GM12891 (cell line): ENCODE results near the gene ZP2.
"Not testable (repeated sequence)": the region's sequence is repeated elsewhere in the genome, so short reads cannot be mapped to it uniquely, and the experiment has no call there.

Experiments
- DNase-seq: peaks from one replicate; pipeline ENCODE4 v3.0.0; 2011; ENCODE audit warnings: low spot score; ENCODE audit not compliant: insufficient read length
- FAIRE-seq: peaks from 2 replicates; lab custom pipeline; 2011; peaks lifted over from hg19 to GRCh38; lab: Jason Lieb, UNC
- PAX5 ChIP-seq: IDR thresholded peaks from 2 replicates; pipeline ENCODE4 v1.6.1; 2011; ENCODE audit warnings: low read length, moderate library complexity, mild to moderate bottlenecking; ENCODE audit not compliant: insufficient read depth, severe bottlenecking
- POLR2A ChIP-seq: IDR thresholded peaks from 2 replicates; pipeline ENCODE4 v1.6.1; 2011; ENCODE audit warnings: low read depth, low read length, control low read depth
- POLR2AphosphoS5 ChIP-seq: IDR thresholded peaks from 2 replicates; pipeline ENCODE4 v1.6.1; 2011; ENCODE audit warnings: low read depth, low read length, control low read depth
- POU2F2 ChIP-seq: IDR thresholded peaks from 2 replicates; pipeline ENCODE4 v1.6.1; 2011; ENCODE audit warnings: low read depth, mild to moderate bottlenecking, control low read depth, low read length, moderate library complexity
- SPI1 ChIP-seq: IDR thresholded peaks from 2 replicates; pipeline ENCODE4 v1.6.1; 2011; ENCODE audit warnings: low read depth, low read length, control low read depth
- TAF1 ChIP-seq: IDR thresholded peaks from 2 replicates; pipeline ENCODE4 v1.6.1; 2011; ENCODE audit warnings: low read depth, low read length, control low read depth

The ZP2 gene

GRCh38 chr16:21179126-21179982 is 32.0 kb downstream of the ZP2 start:
- TF ChIP-seq POU2F2: no peak
- TF ChIP-seq TAF1: no peak
- TF ChIP-seq POLR2A: no peak
- TF ChIP-seq POLR2AphosphoS5: no peak
- no peak for TF ChIP-seq SPI1
- no peak for TF ChIP-seq PAX5
- DNase-seq: no peak
- no peak for FAIRE-seq

- no peak for TF ChIP-seq POLR2A
- DNase-seq (no peak), FAIRE-seq (no peak)
These were observed 36.0 kb downstream of the ZP2 start for GRCh38 chr16:21175397-21175796.

GRCh38 chr16:21172650-21173049 is 38.7 kb downstream of the ZP2 start:
- TF ChIP-seq POLR2AphosphoS5 (no peak), POLR2A (no peak), SPI1 (no peak), POU2F2 (no peak), TAF1 (no peak), PAX5 (no peak)
- DNase-seq (no peak), FAIRE-seq (no peak)

DNA sequence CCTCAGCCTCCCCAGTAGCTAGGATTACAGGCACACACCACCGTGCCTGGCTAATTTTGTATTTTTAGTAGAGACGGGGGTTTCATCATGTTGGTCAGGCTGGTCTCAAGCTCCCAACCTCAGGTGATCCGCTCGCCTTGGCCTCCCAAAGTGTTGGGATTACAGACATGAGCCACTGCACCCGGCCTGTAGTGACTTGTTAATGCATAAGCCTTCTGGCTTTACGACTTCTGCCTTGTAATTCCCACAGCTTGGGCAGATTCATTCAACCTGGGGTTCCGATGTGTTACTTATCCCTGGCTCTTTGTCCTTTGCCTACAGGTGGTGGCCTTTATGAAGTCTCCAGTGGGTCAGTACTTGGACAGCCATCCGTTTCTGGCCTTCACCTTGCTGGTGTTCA is 41.3 kb downstream of the ZP2 start:
- not testable (repeated sequence) for DNase-seq, FAIRE-seq

DNA sequence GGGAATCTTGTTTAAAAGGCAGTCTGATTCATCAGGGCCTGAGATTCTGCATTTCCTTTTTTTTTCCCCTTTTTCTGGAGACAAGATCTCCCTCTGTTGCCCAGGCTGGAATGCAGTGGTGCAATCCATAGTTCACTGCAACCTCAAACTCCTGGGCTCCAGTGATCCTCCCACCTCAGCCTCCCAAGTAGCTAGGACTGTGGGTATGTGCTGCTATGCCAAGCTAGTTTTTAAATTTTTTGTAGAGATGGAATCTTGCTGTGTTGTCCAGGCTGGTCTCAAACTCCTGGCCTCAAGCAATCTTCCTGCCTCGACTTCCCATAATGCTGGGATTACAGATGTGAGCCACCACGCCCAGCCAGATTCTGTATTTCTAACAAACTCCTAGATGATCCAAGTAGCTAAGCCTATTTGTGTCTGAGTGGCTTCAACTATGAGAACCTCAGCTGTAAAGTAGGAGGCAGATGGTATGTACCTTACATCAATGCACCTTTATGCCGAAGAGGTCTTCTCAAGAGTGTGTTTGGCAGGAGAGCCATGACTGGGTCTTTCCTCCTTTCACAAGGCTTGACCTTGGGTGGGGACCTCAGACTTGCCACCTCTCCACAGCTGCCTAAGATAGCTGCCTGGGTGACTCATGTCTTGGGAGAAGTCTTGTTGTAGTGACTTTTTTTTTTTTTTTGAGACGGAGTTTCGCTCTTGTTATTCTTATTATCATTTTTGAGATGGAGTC is 42.0 kb downstream of the ZP2 start:
- no peak for TF ChIP-seq TAF1
- no peak for TF ChIP-seq POU2F2
- no peak for TF ChIP-seq POLR2A
- TF ChIP-seq PAX5: no peak
- TF ChIP-seq SPI1: no peak
- TF ChIP-seq POLR2AphosphoS5: no peak
- no peak for DNase-seq
- no peak for FAIRE-seq

DNA sequence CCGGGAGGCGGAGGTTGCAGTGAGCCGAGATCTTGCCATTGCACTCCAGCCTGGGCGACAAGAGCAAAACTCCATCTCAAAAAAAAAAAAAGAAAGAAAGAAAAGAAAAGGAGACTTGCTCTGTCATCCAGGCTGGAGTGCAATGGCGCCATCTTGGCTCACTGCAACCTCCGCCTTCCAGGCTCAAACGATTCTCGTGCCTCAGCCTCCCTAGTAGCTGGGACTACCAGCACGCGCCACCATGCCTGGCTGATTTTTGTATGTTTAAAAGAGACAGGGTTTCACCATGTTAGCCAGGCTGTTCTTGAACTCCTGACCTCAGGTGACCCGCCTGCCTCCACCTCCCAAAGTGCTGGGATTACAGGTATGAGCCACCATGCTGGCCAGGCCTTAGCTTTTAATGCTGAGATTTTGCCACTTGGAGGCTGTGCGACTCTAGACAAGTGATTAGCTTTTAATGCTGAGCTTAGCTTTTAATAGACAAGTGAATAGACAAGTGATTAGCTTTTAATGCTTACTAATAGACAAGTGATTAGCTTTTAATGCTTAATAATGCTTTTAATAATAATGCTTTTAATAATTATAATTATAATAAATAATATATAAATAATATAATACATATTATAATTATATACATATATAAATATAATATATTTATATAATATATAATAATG is 43.3 kb downstream of the ZP2 start:
- FAIRE-seq (no peak), DNase-seq (no peak)
- TF ChIP-seq POU2F2: no peak
- TF ChIP-seq SPI1: no peak
- TF ChIP-seq POLR2A: no peak
- no peak for TF ChIP-seq PAX5
- TF ChIP-seq TAF1: no peak
- no peak for TF ChIP-seq POLR2AphosphoS5

GRCh38 chr16:21167360-21167759 is 44.0 kb downstream of the ZP2 start:
- FAIRE-seq (no peak), DNase-seq (no peak)
- TF ChIP-seq POLR2AphosphoS5 (no peak), PAX5 (no peak), POU2F2 (no peak)

DNA sequence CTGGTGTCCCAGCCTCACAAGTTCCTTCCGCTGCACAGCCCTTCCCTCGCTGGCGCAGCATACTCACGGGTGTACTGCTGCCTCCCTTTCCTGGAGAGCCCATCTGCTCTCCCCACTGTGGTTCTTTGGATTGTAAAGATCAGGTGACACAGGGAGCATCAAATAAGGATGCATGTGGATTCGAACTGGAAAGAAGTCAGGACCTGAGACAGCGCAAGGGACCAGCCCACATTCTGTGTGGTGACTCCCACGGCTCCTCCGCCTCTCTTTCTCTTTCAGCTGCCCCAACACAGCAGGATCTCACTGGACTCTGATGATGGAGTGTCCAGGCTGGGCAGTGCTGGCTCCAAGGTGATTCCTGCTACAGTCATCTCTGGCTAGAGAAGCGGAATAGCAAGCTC is 44.8 kb downstream of the ZP2 start:
- FAIRE-seq (no peak), DNase-seq (no peak)
- TF ChIP-seq SPI1 (no peak), POU2F2 (no peak), POLR2A (no peak), TAF1 (no peak)

DNA sequence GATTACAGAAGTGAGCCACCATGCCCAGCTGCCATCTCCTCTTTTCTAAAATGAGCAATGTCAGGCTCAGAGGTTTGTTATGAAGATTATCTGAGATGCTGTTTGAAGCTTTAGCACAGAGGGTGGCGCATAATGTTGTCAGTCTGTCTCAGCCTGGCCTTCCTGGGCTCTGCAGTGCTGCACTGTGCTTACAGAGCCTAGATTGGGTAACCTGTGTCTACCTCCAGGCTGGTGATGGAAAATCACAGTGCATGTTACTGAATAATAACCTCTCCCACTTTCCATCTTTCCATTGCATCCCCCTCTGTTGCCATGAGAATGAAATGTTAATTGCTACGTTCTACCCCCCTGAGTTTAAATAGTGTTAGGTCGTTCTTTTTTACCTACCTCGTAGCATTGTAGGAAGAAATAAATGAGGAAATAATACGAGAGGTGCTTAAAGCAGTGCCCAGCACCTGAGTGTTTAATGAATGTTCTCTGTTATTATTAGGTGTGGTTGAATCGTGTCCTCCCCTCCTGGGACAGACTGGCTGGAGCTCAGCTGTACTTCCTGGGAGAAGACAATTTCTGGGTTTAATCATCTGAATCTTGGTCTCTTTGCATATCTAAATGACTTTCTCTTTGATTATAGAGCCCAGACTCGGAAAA is 46.7 kb downstream of the ZP2 start:
- TF ChIP-seq POLR2A: no peak
- DNase-seq: no peak
- FAIRE-seq: no peak

DNA sequence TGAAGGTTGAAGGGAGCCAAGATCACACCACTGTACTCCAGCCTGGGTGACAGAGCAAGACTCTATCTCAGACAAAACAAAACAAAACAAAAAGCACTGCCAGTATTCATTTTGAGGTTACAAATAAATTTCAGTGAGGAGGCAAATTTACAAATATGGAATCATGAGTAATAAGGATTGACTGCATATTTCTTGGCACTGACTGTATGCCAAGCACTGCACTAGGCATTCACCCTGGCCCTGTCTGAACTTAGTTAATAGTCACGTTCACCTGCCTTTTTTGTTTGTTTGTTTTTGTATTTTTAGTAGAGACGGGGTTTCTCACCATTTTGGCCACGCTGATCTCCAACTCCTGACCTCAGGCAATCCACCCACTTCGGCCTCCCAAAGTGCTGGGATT is 47.8 kb downstream of the ZP2 start:
- TF ChIP-seq PAX5: no peak
- no peak for TF ChIP-seq SPI1
- TF ChIP-seq POU2F2: no peak
- no peak for TF ChIP-seq TAF1
- no peak for TF ChIP-seq POLR2A
- TF ChIP-seq POLR2AphosphoS5: no peak
- DNase-seq (no peak), FAIRE-seq (no peak)
